Gastroesophageal sphincter (tissue), 3 donors: ENCODE measurements around the gene KRTAP10-11.

Experiments used
- EP300 ChIP-seq: sonication (generic); formaldehyde crosslinking; IDR thresholded peaks from one replicate; pipeline ENCODE4 v1.6.1; 2017; ENCODE audit warnings: antibody characterized with exemption, mild to moderate bottlenecking
- POLR2A ChIP-seq, 2 donors: fragments of 450-650 bp; IDR thresholded peaks; one replicate each; pipeline ENCODE4 v1.6.1; 2017; ENCODE audit warnings: antibody characterized with exemption in 2 of 2, mild to moderate bottlenecking in 2 of 2, moderate library complexity in 1 of 2
- TF ChIP-seq, protein P1 (sequence below), 4 experiments: fragments of 200-600 bp in 2 of 4; fragments of 450-650 bp in 2 of 4; sonication (generic) in 1 of 4; IDR thresholded peaks; one replicate each; pipeline ENCODE4 v1.5.1; 2017 to 2019; ENCODE audit warnings: antibody characterized with exemption in 4 of 4, mild to moderate bottlenecking in 2 of 4, moderate library complexity in 2 of 4

DNA sequence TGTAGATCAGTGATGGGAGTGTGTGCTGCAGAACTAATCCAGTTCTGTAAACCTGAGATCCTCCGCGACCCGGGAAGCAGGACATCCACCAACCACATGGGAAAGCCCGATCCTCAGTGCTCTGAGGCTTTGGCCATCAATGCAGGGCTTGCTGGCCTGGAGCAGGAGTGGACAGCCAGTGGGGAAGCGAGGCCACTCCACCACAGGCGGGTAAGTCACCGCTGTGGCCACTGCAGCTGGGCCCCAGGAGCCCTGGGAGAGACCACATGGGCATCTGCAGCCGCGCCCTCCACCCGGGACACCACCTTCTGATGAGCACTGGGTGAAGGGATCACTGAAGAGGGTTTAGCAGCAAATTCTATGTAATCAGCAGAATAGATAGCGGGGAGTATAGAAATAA, 34.9 kb downstream of the KRTAP10-11 start:
- TF ChIP-seq, protein P1, sequence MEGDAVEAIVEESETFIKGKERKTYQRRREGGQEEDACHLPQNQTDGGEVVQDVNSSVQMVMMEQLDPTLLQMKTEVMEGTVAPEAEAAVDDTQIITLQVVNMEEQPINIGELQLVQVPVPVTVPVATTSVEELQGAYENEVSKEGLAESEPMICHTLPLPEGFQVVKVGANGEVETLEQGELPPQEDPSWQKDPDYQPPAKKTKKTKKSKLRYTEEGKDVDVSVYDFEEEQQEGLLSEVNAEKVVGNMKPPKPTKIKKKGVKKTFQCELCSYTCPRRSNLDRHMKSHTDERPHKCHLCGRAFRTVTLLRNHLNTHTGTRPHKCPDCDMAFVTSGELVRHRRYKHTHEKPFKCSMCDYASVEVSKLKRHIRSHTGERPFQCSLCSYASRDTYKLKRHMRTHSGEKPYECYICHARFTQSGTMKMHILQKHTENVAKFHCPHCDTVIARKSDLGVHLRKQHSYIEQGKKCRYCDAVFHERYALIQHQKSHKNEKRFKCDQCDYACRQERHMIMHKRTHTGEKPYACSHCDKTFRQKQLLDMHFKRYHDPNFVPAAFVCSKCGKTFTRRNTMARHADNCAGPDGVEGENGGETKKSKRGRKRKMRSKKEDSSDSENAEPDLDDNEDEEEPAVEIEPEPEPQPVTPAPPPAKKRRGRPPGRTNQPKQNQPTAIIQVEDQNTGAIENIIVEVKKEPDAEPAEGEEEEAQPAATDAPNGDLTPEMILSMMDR (IDR thresholded peaks at IDR 0.05) = no peak
- no peak for TF ChIP-seq EP300
- no peak for TF ChIP-seq POLR2A (IDR thresholded peaks at IDR 0.05)
